Breast epithelium (tissue), 3 donors: ENCODE data around the gene CD53.

Source experiments
- CTCF ChIP-seq, 3 donors: fragments of 450-650 bp; IDR thresholded peaks; one replicate each; pipeline ENCODE4 v1.5.1; 2016 to 2017; ENCODE audit warnings: antibody characterized with exemption in 3 of 3, mild to moderate bottlenecking in 3 of 3, moderate library complexity in 3 of 3
- POLR2A ChIP-seq: fragments of 450-650 bp; IDR thresholded peaks from one replicate; pipeline ENCODE4 v1.6.1; 2016; ENCODE audit warnings: antibody characterized with exemption, mild to moderate bottlenecking, moderate library complexity
- POLR2AphosphoS5 ChIP-seq, 3 donors: sonication (generic); formaldehyde crosslinking; IDR thresholded peaks; one replicate each; pipeline ENCODE4 v1.6.1; 2017; ENCODE audit warnings: antibody characterized with exemption in 3 of 3

- TF ChIP-seq POLR2AphosphoS5 (IDR thresholded peaks at IDR 0.05) (no peak), CTCF (IDR thresholded peaks at IDR 0.05) (no peak), POLR2A (no peak)
Observed at GRCh38 chr1:110859062-110859461, 13.9 kb upstream of the CD53 start.
